HL-60/S4 treated with retinoic acid at 250 ng/mL for 4 days and 3 days (cell line): Measurements from ENCODE around the gene OGDHL.
"Not testable (repeated sequence)": the region's sequence is repeated elsewhere in the genome, so short reads cannot be mapped to it uniquely, and the experiment has no call there.

ENCODE experiments used
- in situ Hi-C: fragments of 300-500 bp; cut with MboI; formaldehyde crosslinking; loops from 2 replicates; pipeline ENCODE4 v1.7.0; 2022; ENCODE audit warnings: low sequenced_read_pairs

The OGDHL gene

DNA sequence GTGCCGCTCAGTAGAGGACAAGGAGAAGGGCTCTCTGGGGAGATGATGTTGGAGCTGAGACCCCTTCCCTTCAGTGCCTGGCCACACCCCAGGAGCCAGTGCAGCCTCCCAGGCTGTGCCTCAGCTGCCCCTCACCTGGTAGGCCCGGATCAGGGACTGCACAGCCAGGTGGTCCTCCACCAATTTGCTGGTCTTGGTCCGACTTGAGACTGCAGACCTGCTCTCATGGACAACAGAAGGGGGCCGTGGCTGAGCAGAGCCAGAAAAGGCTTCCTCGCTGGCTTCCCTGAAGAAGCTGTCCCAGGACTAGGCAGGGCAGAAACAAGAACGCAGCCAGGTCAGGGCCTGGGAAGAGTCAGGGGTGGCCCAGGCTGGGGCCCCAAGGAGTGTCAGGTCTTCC, 5.5 kb downstream of the OGDHL start:
- in situ Hi-C loops = no loop called here

DNA sequence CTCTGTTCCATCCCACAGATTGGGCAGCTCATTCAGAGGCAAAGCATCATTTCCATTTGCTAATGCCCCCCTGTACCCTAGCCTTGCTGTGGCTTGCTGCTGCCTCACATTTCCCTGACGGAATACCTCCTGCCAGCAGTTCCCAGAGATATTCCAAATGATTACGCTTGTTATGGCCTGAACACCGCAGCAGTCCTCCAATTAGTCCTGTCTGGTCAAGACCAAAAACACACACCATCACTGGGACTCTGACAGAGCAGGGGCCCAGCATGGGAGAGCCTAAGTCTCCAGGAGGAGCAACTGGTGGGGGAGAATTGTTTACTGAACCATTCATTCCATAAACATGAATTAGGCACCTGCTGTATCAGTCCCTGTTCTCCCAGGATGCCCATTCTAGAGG, 6.1 kb downstream of the OGDHL start:
- in situ Hi-C loops = no loop called here

DNA sequence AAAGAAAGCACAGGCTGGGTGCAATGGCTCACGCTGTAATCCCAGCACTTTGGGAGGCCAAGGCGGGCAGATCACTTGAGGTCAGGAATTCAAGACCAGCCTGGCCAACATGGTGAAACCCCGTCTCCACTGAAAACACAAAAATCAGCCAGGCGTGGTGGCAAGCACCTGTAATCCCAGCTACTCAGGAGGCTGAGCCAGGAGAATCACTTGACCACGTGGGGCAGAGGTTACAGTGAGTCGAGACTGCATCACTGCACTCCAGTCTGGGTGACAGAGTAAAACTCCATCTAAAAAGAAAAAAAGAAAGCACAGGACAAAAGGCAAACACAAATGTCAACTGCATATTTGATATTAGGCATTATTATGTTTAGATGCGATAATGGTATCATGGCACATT, 7.2 kb downstream of the OGDHL start:
- in situ Hi-C loops = not testable (repeated sequence)

DNA sequence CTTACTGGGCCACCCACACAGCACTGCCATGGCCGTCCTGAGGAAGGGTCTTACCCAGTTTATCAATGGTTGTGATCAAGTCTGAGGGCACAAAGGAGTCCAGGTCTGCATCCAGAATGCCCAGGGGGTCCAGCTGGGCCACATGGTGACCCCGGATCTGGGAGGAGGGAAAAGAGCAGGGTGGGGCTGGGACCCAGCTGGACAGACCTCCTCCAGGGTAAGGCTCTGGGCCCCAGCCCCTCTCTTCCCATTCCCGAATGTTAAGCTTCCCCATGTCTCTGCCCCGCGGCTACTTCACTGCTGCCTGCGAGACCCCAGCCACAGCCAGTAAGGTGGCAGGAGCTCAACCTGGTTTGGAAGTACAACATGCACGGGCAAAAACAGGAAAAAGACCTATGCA, 9.5 kb downstream of the OGDHL start:
- in situ Hi-C loops = no loop called here

DNA sequence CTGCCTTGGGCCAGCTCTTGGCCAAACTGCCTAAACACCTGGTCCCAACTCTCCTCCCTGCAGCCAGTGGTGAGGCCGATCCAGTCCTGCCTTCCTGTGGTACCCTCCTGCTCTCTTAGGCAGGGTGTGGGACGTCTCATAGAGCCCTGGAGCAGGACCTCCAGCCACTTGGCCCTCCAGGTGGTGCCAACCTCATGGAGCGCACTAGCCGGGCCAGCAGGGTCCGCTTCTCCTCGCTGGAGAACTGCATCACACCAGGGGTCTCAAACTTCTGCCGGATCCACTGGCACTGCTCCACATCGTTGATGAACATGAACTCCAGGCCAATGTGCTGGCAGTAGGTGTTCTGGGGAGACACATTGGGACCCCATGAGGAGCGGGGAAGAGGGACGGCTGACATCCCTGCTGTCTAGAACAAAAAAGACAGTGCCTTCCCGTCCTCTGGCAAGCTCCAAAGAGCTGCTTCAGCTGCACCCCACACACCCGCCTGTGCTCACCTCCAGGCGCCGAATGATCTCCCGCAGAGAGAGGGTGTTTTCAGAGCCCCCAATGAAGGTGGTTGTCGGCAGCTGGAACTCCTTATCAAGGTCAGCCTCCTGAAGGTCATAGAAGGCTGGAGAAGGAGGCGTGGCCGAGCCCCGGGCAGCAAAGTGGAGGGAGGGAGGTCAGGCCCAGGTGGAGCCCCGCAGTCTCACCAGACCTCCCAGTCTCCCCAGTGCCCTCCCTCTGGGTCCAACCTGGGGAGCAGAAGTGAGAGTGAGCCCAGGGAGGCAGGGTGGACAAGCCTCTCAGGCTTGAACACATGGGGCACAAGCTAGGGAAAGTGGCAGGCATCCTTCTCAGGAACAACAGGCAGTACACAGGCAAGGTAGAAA, 10.2 kb downstream of the OGDHL start:
- in situ Hi-C loops = no loop called here

DNA sequence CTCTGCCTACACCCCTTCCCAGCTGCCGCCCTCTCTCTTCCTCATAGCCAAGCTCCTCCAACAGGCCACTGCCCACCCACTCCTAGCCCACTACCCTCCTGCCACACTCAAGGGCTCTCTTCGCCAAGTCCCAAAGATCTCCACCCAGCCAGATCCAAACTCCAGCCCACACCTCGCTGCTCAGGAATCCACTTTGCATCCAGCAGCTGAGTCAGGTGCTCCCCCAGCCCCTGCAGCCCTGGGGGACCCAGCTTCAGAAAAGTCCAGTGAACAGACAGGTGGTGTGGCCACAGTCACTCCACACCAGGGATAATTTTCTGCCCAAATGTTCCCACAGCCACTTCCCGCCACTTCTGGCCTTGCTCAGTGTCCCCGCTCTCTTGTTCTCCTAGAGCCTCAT, 10.9 kb downstream of the OGDHL start:
- in situ Hi-C loops = no loop called here

DNA sequence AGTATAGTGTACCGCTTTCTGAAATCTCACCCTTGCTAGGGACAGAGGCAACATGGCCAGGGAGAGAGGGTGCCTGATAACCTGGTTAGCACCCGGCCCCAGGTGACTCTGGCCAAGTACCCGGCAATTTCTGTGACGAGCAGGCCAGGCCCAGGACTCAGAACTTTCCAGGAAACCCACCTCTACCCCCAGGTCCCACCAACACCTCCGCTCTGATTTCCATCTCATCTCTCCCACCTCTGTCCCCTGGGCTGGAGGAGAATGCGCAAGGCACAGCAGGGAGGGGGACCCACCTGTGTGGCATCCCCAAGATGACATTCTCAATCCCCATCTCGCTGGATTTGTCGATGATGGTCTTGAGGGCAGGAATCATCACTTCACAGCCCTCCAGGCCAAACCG, 11.6 kb downstream of the OGDHL start:
- in situ Hi-C loops = no loop called here

DNA sequence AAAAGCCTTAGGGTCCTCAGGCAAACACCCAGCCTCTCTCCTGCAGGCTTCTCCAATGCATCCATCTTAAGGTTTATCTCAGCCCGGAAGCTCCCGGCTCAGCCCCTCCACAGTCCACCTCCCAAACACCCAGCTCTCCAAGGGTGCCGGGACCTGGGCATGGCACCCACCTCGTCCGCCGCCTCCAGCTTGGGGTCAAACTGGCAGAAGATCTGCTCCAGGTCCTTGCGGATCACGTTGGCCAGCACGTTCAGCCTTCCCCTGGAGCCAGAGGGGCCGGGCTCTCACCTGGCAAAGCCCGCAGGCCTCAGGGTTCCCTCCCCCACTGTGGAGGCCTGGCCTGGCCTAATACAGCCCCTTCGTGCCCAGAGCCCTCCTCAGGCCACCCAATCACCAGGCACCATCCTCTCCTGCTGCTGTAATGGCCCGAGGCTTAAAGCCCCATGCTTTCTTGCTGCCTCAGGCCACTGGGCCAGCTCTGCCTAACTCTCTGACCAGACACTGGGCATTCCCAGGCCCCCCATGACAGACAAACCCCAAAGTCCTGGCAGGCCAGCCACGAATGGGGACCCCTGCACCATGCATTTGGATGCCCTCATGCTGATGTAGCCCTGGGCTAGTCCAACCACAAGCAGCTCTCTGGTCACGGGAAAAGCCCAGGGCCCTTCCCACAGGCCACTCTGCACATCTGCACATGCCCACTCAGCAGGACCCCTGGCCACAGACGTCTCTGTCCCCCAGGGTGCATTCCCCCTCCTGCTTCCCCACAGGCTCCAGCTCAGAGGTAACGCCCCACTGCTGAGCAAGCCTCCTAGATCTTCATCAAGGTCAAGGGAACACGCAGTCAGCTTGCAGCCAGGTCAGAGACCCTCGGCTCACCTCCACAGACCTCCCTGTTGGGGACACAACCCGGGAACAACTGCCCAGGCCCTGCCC, 12.3 kb downstream of the OGDHL start:
- in situ Hi-C loops = no loop called here

DNA sequence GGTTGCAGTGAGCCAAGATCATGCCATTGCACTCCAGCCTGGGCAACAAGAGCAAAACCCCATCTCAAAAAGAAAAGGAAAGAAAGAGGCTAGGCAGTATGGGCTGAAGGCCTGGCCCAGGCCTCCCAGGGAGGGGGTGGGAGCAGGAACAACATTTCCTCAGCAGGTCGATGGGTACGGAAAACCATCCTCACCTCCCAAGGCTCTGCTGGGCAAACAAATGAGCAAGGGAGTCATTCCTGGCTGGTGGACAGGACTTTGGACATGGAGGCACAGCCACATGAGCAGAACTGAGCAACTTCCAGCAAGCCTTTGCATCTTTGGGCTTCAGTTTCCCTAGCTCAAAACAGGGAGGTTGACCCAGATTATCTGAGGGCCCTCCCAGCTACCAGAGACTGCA, 13.0 kb downstream of the OGDHL start:
- in situ Hi-C loops = no loop called here

DNA sequence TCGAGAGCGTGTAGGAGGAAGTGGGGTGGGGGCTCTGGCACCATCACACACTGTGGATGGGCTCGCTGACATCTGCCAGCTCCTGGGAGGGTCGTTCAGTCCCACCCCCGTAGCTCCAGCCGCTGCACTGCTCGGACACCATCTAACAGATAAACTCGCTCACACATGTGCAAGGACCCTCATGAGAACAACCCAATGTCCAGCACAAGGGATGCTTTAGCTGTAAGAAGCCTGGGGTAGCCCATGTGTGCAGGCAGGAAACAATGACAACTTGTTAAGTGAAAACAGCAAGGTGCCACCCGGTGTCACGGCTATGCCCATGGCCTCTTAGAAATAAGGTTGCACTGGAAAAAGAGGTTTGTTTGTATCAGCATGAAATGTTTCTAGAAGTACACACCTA, 14.1 kb downstream of the OGDHL start:
- in situ Hi-C loops = no loop called here

DNA sequence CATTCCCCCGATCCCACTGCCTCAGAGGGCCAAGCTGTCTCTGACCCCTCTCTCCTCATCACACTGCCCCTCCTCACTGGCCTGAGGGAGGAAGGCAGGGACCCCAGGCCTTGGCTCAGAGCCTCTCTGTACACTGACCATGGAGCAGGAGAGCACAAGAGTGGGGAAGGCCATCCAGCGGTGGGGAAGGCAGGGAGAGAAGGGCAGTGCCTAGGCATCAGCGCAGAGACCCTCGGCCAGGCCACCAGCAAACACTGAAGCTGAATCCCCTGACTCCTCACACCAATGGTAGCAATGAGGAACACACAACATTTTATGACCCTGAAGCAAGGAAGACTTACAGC, 14.8 kb downstream of the OGDHL start:
- in situ Hi-C loops = no loop called here

DNA sequence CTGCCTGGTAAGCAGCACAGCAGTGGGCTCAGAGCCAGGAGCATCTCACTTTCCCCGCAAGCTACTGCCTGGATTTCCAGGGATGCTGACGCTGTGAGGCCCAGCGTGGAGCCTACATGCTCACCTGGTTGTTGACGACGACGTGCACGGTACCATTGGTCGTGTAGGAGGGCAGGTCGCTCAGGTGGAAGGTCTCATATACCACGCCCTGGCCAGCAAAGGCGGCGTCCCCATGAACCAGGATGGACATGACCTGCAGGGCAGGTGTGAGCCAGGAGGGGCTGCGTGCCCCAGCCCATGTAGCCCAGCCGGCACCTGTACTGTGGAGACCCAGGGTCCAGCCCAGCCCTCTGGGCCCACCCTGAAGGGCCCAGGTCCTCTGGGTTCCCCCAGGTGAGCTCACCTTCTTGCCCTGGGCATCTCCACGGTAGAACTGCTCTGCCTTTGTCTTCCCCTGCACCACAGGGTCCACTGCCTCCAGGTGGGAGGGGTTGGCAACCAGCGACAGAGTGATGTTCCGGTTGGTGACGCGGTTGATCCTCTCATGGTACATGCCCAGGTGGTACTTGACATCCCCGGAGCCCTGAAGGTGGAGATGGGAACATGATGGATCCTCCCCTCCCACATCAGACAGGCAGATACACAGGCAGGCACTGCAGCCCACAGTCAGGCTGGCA, 15.4 kb downstream of the OGDHL start:
- in situ Hi-C loops = no loop called here

DNA sequence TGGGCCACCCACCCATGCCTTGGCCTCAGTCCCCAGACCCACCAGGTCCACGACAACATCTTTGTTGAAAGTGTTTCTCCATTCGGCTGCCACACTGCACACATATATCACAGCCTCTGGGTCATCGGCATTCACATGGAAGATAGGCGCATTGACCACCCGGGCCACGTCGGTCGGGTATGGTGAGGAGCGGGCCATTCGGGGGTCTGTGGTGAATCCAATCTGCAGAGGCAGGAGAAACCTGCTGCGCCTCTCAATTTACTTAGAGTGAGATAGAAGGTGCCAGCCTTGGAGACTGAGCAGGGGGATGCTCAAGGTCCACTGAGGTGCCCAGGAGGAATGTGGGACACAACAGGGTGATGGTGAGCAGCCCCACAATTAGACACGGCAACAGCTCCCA, 16.4 kb downstream of the OGDHL start:
- in situ Hi-C loops = no loop called here

DNA sequence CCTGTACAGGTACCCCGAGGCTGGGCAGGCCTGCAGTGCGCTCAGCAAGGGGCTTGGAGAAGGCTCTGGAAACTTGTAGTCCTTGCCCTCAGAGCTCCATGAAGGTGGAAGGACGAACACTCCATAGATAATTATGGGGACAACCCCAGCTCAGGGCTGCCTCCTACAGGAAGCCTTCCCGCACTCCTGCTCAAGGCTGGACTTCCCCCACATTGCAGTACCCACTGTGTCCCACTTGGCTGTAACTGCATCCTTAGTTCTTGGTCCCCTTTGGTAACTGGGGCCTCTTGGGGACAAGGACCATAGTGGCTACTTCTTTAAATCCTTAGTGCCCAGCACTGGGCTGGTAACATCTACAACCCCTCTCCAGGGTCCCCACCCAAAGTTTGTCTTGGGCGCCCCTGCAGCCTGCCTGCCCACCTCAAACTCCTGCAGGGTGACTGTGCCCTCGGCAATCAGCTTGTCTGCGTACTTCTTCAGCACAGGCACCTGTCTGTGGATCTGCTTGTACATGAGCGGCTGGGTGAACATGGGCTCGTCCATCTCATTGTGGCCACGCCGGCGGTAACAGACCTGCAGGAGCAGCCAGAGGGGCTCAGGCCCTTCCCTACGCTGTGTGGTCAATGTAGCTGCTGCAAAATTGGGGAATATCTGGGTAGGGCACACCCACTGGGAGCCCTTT, 17.1 kb downstream of the OGDHL start:
- in situ Hi-C loops = no loop called here

DNA sequence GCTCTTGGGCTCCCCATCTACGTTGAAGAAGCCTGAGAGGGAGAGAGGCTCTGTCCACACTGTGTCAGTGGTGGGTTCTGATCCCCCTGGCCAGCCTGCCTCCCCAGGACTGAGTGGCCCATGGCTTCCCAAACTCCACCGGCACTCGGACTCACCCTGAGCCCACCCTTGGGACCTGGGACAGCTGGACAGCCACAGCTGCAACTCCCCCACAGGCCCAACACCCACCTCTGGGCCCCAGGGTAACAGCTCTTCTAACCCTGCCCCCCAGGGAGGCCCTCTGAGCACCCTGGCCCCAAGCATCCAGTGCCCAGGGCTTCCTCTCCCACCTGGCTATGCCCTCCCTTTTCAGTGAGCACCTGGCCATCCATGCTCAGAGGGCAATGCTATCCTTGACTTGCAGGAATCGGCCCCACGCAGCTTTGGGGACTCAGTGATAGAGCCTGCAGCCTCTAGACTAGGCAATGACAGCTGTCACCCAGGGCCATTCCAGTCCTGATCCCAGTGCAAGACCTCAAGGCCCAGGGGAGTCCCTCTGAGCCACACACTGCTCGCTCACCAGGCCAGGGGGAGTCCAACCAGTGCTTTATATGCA, 17.9 kb downstream of the OGDHL start:
- in situ Hi-C loops = no loop called here

DNA sequence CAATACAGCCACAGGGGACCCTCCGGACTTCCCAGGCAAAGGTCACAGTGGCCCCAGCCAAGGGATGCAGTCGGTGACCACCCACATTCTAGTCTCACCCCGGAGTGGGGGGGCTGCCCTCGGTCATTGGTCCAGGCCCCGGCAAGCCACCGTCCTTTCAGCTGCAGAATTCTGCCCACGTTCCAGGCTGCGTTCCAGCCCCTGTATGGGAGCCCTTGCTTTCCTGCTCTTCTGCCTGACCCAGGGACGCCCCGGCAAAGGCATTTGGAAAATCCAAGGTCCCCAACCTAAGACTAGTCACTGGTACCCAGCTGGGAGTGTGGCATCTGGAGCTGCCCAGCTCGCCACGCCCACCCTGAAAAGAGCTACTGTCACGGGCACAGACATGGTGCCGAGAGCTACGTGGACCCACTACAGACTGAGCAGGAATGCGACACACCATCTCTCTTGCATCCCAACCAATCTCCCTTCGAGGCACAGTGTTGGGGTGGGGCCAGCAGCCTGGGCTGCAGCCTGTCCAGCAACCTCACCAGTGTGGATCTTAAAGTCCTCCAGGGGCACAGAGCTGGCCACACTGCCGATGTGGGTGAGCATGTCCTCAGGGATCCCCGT, 18.6 kb downstream of the OGDHL start:
- in situ Hi-C loops = no loop called here

DNA sequence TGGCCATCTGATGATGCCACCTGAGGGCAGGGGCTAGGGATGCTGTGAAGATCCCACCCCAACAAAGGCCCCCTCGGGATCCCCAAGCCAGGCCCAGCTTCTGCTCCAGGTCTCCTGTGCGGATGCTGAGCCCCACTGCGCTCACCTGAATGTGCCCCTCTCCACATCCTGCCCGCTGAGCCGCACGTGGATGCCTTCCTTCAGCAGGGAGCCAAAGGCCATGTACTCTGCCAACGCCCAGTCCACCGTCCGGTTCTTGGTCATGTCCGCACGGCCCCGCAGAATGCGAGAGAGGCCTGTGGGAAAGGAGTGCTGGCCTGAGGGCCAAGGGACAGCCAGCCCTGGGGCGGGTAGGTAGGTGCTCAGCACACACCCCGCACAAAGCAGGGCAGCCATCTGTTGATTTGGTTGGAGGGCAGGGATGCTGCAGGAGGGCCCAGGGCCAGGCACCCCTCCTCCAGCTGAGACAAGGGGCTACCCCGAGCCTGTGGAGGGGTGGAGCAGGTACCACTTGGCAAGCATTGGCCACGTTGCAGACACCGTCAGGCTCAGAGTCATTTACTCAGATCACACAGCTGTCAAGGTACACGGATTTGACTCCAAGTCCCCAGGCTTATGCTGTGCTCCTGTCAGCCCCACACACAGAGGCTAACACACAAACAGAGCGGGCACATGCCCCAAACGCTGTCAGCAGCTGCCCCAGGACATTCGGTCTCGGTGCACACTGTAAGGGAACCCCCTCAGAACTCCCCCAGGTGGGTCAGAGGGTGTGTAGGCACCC, 19.2 kb downstream of the OGDHL start:
- in situ Hi-C loops = no loop called here

DNA sequence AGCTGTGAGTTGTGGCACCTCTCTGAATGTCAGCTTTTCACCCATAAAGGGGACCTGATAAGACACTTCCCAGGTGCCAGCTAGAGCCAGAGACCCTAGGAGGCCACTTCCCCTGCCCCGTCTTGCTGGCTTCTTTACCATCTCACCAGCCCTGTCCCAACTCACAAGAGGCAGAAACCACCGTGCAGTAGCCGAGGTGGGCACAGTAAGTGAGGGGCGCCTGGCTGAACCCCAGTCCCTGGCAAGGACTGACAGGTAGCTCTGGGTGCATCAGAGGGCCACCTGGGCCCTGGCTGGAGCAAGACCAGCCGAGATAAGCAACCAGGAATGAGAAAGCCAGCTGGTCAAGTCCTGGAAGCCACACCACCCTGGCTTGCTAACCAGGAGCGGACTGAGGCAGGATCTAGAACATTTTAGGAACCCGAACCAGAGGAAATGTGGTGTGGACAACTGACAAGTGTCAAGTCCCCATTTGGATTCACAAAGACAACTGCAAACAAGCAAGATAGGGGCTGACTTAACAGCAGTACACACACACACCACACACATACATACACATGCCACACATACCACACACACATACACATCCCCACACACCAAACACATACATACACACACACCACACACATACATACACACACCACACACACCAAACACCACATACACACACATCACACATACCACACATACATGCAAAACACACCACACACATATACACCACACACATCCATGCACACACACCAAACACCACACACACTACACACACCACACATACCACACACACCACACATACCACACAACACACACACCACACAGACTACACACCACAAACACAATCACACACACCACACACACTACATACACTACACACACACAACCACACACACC, 20.8 kb downstream of the OGDHL start:
- in situ Hi-C loops = no loop called here
